Endodermal cell (in vitro differentiated cells): Measurements from ENCODE around the gene CORO6. TPM values are rescaled to one million over a fixed set of nuclear protein-coding genes. Genes with fewer than 3 reads are reported as not detected.
A peak's percentile ranks its signal among the peaks of the same experiment; 100 is the strongest.

Experiments used
- DNase-seq: peaks from one replicate; pipeline ENCODE4 v3.0.0-alpha.2; 2017
- H3K27ac ChIP-seq: 2 replicates; pipeline ENCODE4 v1.5.1; 2013; ENCODE audit warnings: mild to moderate bottlenecking, low read depth, low read length, moderate library complexity
- H3K27me3 ChIP-seq: 2 replicates; pipeline ENCODE4 v1.6.1; 2013; ENCODE audit warnings: mild to moderate bottlenecking, low read length, moderate library complexity; ENCODE audit not compliant: insufficient read depth, control insufficient read depth, poor library complexity, severe bottlenecking
- H3K36me3 ChIP-seq: 2 replicates; pipeline ENCODE4 v1.7.0; 2013; ENCODE audit warnings: mild to moderate bottlenecking, low read length, moderate library complexity; ENCODE audit not compliant: control insufficient read depth, insufficient read depth
- H3K4me1 ChIP-seq: one replicate; pipeline ENCODE4 v1.7.0; 2013; ENCODE audit warnings: low read length; ENCODE audit not compliant: control insufficient read depth, insufficient read depth
- H3K4me3 ChIP-seq: 2 replicates; pipeline ENCODE4 v1.5.1; 2013; ENCODE audit warnings: mild to moderate bottlenecking, low read length, moderate library complexity
- H3K9ac ChIP-seq: 2 replicates; pipeline ENCODE4 v1.6.1; 2013; ENCODE audit warnings: mild to moderate bottlenecking, low read length, moderate library complexity; ENCODE audit not compliant: poor library complexity, severe bottlenecking; ENCODE audit errors: extremely low read depth
- H3K9me3 ChIP-seq: 2 replicates; pipeline ENCODE4 v1.6.1; 2013; ENCODE audit warnings: mild to moderate bottlenecking, low read length, moderate library complexity; ENCODE audit not compliant: control insufficient read depth
- H3K27ac Mint-ChIP-seq: 2 replicates; pipeline ENCODE4 v1.8.0; 2020; ENCODE audit warnings: mixed read lengths
- H3K27me3 Mint-ChIP-seq: 2 replicates; pipeline ENCODE4 v1.8.0; 2021; ENCODE audit warnings: mild to moderate bottlenecking, mixed read lengths; ENCODE audit not compliant: insufficient read depth
- H3K36me3 Mint-ChIP-seq: 2 replicates; pipeline ENCODE4 v1.8.0; 2020; ENCODE audit warnings: low read depth, mixed read lengths
- H3K4me1 Mint-ChIP-seq: 2 replicates; pipeline ENCODE4 v1.8.0; 2020; ENCODE audit warnings: mixed read lengths
- H3K4me3 Mint-ChIP-seq: 2 replicates; pipeline ENCODE4 v1.8.0; 2020; ENCODE audit warnings: mild to moderate bottlenecking, moderate library complexity, mixed read lengths
- H3K9me3 Mint-ChIP-seq: 2 replicates; pipeline ENCODE4 v1.8.0; 2020; ENCODE audit warnings: mild to moderate bottlenecking, mixed read lengths
- WGBS, 2 experiments: methylation state at CpG; one replicate each; pipeline versions ENCODE4 v1.1.5 to v1.1.7; 2013; ENCODE audit warnings: missing lambda C conversion rate in 2 of 2, mixed read lengths in 1 of 2; ENCODE audit not compliant: insufficient coverage in 1 of 2, insufficient read length in 1 of 2; 5-methylcytosine and 5-hydroxymethylcytosine counted together
- total RNA-seq, 2 donors: library from RNA; stranded (reverse); fragmentation: NEBNext Ultra II Directional in 1 of 2; extraction: Animal tissue kit (Norgen Biotek cat#: 25700) in 1 of 2; gene quantifications; 2 replicates in 1 of 2; 3 replicates in 1 of 2; pipeline ENCODE4 v1.2.1, GENCODE V29; 2021
- TF ChIP-seq, protein P1 (sequence below): fragments of 200-600 bp; sonication (generic); conservative IDR thresholded peaks from 2 replicates; pipeline ENCODE4 v1.5.0; 2021; ENCODE audit warnings: antibody characterized with exemption, mild to moderate bottlenecking

Gene CORO6
- total RNA-seq, 2 donors from 2014 or later: 0.86 to 1.00 TPM

DNA sequence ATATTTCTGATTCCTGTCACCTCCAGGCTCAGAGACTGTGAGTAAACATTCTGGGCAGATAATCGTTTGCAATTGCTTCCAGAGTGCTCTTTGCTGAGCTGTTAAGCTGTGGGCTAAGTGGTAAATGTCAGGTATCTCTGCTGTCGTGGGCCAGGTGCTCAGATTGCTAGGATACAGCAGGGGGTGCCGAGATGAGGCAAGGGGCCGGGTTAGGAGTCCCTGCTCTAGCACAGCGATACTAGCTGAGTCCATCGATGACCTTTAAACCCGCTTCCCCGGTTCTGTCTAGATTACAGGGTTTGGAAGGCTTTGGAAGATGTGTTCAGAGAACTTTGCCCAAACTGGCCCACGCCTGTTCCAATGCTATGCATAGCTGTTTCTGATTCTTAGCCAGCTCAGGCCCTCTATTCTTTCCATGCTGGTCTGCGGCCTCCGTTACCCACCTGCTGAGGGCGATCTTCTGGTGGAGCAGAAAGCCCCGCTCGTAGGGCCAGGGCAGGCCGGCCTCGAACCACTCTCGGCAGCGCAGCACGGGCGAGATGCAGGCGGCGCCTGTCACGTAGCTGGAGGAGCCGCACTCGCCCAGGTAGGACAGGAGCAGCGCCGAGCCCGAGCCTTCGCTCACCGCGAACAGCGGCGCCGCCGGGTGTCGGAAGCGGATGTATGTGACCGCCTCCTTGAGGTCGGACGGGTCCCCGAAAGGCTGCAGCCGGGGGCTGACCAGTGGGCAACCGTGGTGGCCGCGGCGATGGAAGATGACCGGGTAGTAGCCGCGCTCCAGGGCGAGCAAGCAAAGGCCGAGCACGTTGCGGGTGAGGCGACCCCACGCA lies 56.9 kb downstream of the CORO6 start:
- Histone ChIP-seq H3K9ac (no peak overlapping the region), H3K9me3 (no peaks in the 10 kb centered on the region), H3K27ac (no peak overlapping the region), H3K27me3 (peaks cover 55% of the 10 kb centered on the region), H3K4me1 (no peaks in the 10 kb centered on the region), H3K36me3 (no peaks in the 10 kb centered on the region), H3K4me3 (peak overlapping the region; percentile 51)
- H3K4me3 Mint-ChIP-seq: peak overlapping the region; percentile 68
- peak; percentile 93 for DNase-seq
- no peaks in the 10 kb centered on the region for H3K9me3 Mint-ChIP-seq
- H3K27ac Mint-ChIP-seq: no peak overlapping the region
- TF ChIP-seq, protein P1, sequence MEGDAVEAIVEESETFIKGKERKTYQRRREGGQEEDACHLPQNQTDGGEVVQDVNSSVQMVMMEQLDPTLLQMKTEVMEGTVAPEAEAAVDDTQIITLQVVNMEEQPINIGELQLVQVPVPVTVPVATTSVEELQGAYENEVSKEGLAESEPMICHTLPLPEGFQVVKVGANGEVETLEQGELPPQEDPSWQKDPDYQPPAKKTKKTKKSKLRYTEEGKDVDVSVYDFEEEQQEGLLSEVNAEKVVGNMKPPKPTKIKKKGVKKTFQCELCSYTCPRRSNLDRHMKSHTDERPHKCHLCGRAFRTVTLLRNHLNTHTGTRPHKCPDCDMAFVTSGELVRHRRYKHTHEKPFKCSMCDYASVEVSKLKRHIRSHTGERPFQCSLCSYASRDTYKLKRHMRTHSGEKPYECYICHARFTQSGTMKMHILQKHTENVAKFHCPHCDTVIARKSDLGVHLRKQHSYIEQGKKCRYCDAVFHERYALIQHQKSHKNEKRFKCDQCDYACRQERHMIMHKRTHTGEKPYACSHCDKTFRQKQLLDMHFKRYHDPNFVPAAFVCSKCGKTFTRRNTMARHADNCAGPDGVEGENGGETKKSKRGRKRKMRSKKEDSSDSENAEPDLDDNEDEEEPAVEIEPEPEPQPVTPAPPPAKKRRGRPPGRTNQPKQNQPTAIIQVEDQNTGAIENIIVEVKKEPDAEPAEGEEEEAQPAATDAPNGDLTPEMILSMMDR: peak; percentile 58
- H3K4me1 Mint-ChIP-seq: peaks cover 10% of the 10 kb centered on the region
- no peaks in the 10 kb centered on the region for H3K36me3 Mint-ChIP-seq
- H3K27me3 Mint-ChIP-seq: peaks cover 62% of the 10 kb centered on the region
- WGBS, 2 experiments: 13 to 15% methylated on average over 48 to 55 of the region's 55 CpGs

Other genes starting within 250 kb of the CORO6 start
- gene TAOK1, start 232.5 kb downstream of the CORO6 start, total RNA-seq: 100 to 1,000 TPM in 1 of 2 donors, 10 to 100 TPM in 1; 95.9 to 102 TPM
- gene ABHD15, start 55.9 kb downstream of the CORO6 start, total RNA-seq: 1 to 10 TPM; 1.4 to 2.1 TPM
- 10 to 100 TPM; 21.7 to 31.0 TPM for gene TP53I13, start 54.2 kb downstream of the CORO6 start, total RNA-seq
- 10 to 100 TPM; 45.0 to 61.8 TPM for gene GIT1, start 33.3 kb downstream of the CORO6 start, total RNA-seq
- gene ANKRD13B, start 29.8 kb downstream of the CORO6 start, total RNA-seq: 1 to 10 TPM; 2.2 to 2.6 TPM